A549 (cell line): ENCODE results near the gene FBLIM1. TPM values are rescaled to one million over a fixed set of nuclear protein-coding genes. Genes with fewer than 3 reads are reported as not detected.
A peak's percentile ranks its signal among the peaks of the same experiment; 100 is the strongest.

Experiments used
- ATAC-seq, 2 experiments: fragments of 200-7000 bp in 1 of 2; fragments of >200 bp in 1 of 2; cut with Nextera tagmentation in 1 of 2; cut with Tn5 transposase in 1 of 2; 3 replicates each; pipeline versions ENCODE4 v1.8.0 to v1.9.1; 2018 to 2020; ENCODE audit warnings: mild to moderate bottlenecking in 1 of 2, moderate library complexity in 1 of 2
- CTCF ChIA-PET: fragments of 300-600 bp; sonication (Branson Sonifier 250); formaldehyde crosslinking; extraction: SDS; loops from one replicate; lab custom pipeline; 2021; ENCODE audit warnings: antibody characterized with exemption, inconsistent platforms; lab: Yijun Ruan, JAX
- POLR2A ChIA-PET: fragments of 350-600 bp; formaldehyde crosslinking; extraction: SDS; loops from one replicate; lab custom pipeline; 2021; ENCODE audit warnings: antibody characterized with exemption, inconsistent platforms; lab: Yijun Ruan, JAX
- DNase-seq, 2 experiments: peaks; one replicate each; pipeline versions ENCODE4 v3.0.0 to v3.0.0-alpha.2; 2011 to 2016; ENCODE audit warnings: low read depth in 1 of 2, low spot score in 1 of 2
- FAIRE-seq: peaks from 2 replicates; lab custom pipeline; 2011; peaks lifted over from hg19 to GRCh38; lab: Jason Lieb, UNC
- H3K27ac ChIP-seq, 2 experiments: fragments of >200 bp; sonication (Bioruptor Twin); formaldehyde crosslinking; 3 replicates each; pipeline ENCODE4 v1.5.1; 2016 to 2017
- H3K4me1 ChIP-seq: fragments of >200 bp; sonication (Bioruptor Twin); formaldehyde crosslinking; 3 replicates; pipeline ENCODE4 v1.6.1; 2016
- H3K4me2 ChIP-seq: fragments of >200 bp; sonication (Bioruptor Twin); formaldehyde crosslinking; 3 replicates; pipeline ENCODE4 v1.6.1; 2016
- H3K4me3 ChIP-seq: fragments of >200 bp; sonication (Bioruptor Twin); formaldehyde crosslinking; 3 replicates; pipeline ENCODE4 v1.5.1; 2016
- H3K9me3 ChIP-seq: fragments of >200 bp; sonication (Bioruptor Twin); formaldehyde crosslinking; 3 replicates; pipeline ENCODE4 v1.6.1; 2016
- ATOH8 ChIP-seq: fragments of 250-450 bp; sonication (Bioruptor Pico); IDR thresholded peaks from 2 replicates; pipeline ENCODE4 v1.5.0; 2020; ENCODE audit warnings: low read depth, mild to moderate bottlenecking, moderate library complexity
- BCL3 ChIP-seq: fragments of >200 bp; sonication (Bioruptor Twin); formaldehyde crosslinking; IDR thresholded peaks from 3 replicates; pipeline ENCODE4 v1.6.1; 2016
- BHLHE40 ChIP-seq: IDR thresholded peaks from 2 replicates; pipeline ENCODE4 v1.6.1; 2012; ENCODE audit warnings: low read depth, low read length, inconsistent platforms
- CBX2 ChIP-seq: fragments of 200-600 bp; sonication (generic); IDR thresholded peaks from 2 replicates; pipeline ENCODE4 v1.6.1; 2016; ENCODE audit warnings: low read depth, mild to moderate bottlenecking, borderline replicate concordance
- CEBPB ChIP-seq, 2 experiments: fragments of >200 bp in 1 of 2; sonication (Bioruptor Twin) in 1 of 2; formaldehyde crosslinking in 1 of 2; IDR thresholded peaks; 2 replicates each; pipeline ENCODE4 v1.6.1; 2012 to 2016
- CTCF ChIP-seq: fragments of >200 bp; sonication (Bioruptor Twin); formaldehyde crosslinking; IDR thresholded peaks from 3 replicates; pipeline ENCODE4 v1.5.1; 2016
- ESRRA ChIP-seq: fragments of 150-350 bp; IDR thresholded peaks from 2 replicates; pipeline ENCODE4 v1.6.1; 2014; ENCODE audit warnings: mild to moderate bottlenecking, low read length, borderline replicate concordance
- FOSL2 ChIP-seq, 2 experiments: fragments of 450-650 bp in 1 of 2; fragments of >200 bp in 1 of 2; sonication (Bioruptor Twin) in 1 of 2; formaldehyde crosslinking; IDR thresholded peaks; 2 replicates each; pipeline versions ENCODE4 v1.5.0 to v1.6.1; 2016 to 2020; ENCODE audit warnings: mild to moderate bottlenecking in 1 of 2, moderate library complexity in 1 of 2
- GATA3 ChIP-seq: IDR thresholded peaks from 2 replicates; pipeline ENCODE4 v1.6.1; 2012; ENCODE audit warnings: borderline replicate concordance
- HDAC2 ChIP-seq: fragments of 200-600 bp; sonication (generic); IDR thresholded peaks from 2 replicates; pipeline ENCODE4 v1.6.1; 2016
- HES2 ChIP-seq: fragments of >200 bp; sonication (Bioruptor Twin); formaldehyde crosslinking; IDR thresholded peaks from 2 replicates; pipeline ENCODE4 v1.6.1; 2016
- HEYL ChIP-seq: fragments of 250-450 bp; sonication (Bioruptor Pico); IDR thresholded peaks from 2 replicates; pipeline ENCODE4 v1.8.0; 2021; ENCODE audit warnings: mild to moderate bottlenecking, moderate library complexity
- HOXB13 ChIP-seq: fragments of 250-450 bp; sonication (Bioruptor Pico); IDR thresholded peaks from 2 replicates; pipeline ENCODE4 v1.5.0; 2020; ENCODE audit warnings: low read depth, mild to moderate bottlenecking, moderate library complexity
- JUN ChIP-seq, 2 experiments: fragments of >200 bp; sonication (Bioruptor Twin); formaldehyde crosslinking; IDR thresholded peaks; 2 replicates in 1 of 2; 3 replicates in 1 of 2; pipeline ENCODE4 v1.6.1; 2016 to 2017
- KDM1A ChIP-seq: fragments of 200-600 bp; sonication (generic); IDR thresholded peaks from 2 replicates; pipeline ENCODE4 v1.6.1; 2016; ENCODE audit warnings: low read depth, mild to moderate bottlenecking
- MAX ChIP-seq: IDR thresholded peaks from 2 replicates; pipeline ENCODE4 v1.6.1; 2012
- MAZ ChIP-seq: fragments of 150-350 bp; IDR thresholded peaks from 2 replicates; pipeline ENCODE4 v1.6.1; 2014; ENCODE audit warnings: antibody characterized with exemption, low read depth, low read length, borderline replicate concordance
- MYC ChIP-seq: IDR thresholded peaks from 2 replicates; pipeline ENCODE4 v1.6.1; 2012; ENCODE audit warnings: mild to moderate bottlenecking, inconsistent platforms, low read length, improper control_type of control experiment, borderline replicate concordance
- NR3C1 ChIP-seq: fragments of >200 bp; sonication (Bioruptor Twin); formaldehyde crosslinking; IDR thresholded peaks from 3 replicates; pipeline ENCODE4 v1.6.1; 2017
- PHF8 ChIP-seq: fragments of 200-600 bp; sonication (generic); IDR thresholded peaks from 2 replicates; pipeline ENCODE4 v1.6.1; 2016; ENCODE audit warnings: low read depth, mild to moderate bottlenecking, antibody characterized with exemption, moderate library complexity, borderline replicate concordance
- POLR2A ChIP-seq: IDR thresholded peaks from 2 replicates; pipeline ENCODE4 v1.6.1; 2012; ENCODE audit warnings: mild to moderate bottlenecking, low read length
- RARB ChIP-seq: fragments of 250-450 bp; sonication (Bioruptor Pico); IDR thresholded peaks from 2 replicates; pipeline ENCODE4 v1.8.0; 2021; ENCODE audit warnings: mild to moderate bottlenecking, moderate library complexity
- SMC3 ChIP-seq: fragments of >200 bp; sonication (Bioruptor Twin); formaldehyde crosslinking; IDR thresholded peaks from 3 replicates; pipeline ENCODE4 v1.6.1; 2018; ENCODE audit warnings: inconsistent platforms
- SREBF2 ChIP-seq: fragments of 450-650 bp; IDR thresholded peaks from 2 replicates; pipeline ENCODE4 v1.6.1; 2014; ENCODE audit warnings: mild to moderate bottlenecking, moderate library complexity
- ZC3H11A ChIP-seq: fragments of 450-650 bp; IDR thresholded peaks from 2 replicates; pipeline ENCODE4 v1.6.1; 2014; ENCODE audit warnings: antibody characterized with exemption, mild to moderate bottlenecking
- ZFP36 ChIP-seq: fragments of 450-650 bp; IDR thresholded peaks from 2 replicates; pipeline ENCODE4 v1.6.1; 2014; ENCODE audit warnings: borderline replicate concordance; ENCODE audit not compliant: partially characterized antibody
- WGBS: methylation state at CpG from one replicate; pipeline ENCODE4 v1.1.6; 2017; ENCODE audit errors: missing lambda C conversion rate; 5-methylcytosine and 5-hydroxymethylcytosine counted together
- polyA plus RNA-seq, 4 experiments: library from polyadenylated mRNA; depleted of rRNA in 3 of 4; stranded (reverse); fragments of >200 nt; fragmentation: RNase III in 1 of 4; extraction: RNeasy Plus Mini Kit Qiagen cat#74134 plus additional on column Dnase treatment in 1 of 4; gene quantifications; 2 replicates in 3 of 4; 3 replicates in 1 of 4; pipeline ENCODE4 v1.2.3, GENCODE V29; 2011 to 2017

The FBLIM1 gene
- polyA plus RNA-seq, 2 of the 4 experiments (the other 2 are of a cell fraction): 24.6 to 38.1 TPM

- H3K27ac ChIP-seq: peak overlapping the region; percentile 98 to 100
- H3K4me1 ChIP-seq: peaks cover 20% of the 10 kb centered on the region
- no peaks in the 10 kb centered on the region for H3K9me3 ChIP-seq
- WGBS: 0% methylated on average over 20 of the region's 24 CpGs
- peak overlapping the region; percentile 89 for H3K4me2 ChIP-seq
- FAIRE-seq (no peak), DNase-seq (peak in 1 of 2 experiments; percentile 78), ATAC-seq (peak in 1 of 2 experiments; percentile 33; a peak in 3 of 6 replicates)
- POLR2A ChIA-PET: interaction anchor here (0.6 to 5.4 kb wide), 17 partner anchors 9 to 288 kb away, joined by 3 to 98 read pairs (median 5); partner anchors contain the start of gene SPEN
- H3K4me3 ChIP-seq: peak overlapping the region; percentile 77
- CTCF ChIA-PET: interaction anchor here (0.6 to 3.9 kb wide), 10 partner anchors 10 to 41 kb away, joined by 3 to 17 read pairs (median 5); partner anchors contain the start of gene SPEN
- TF ChIP-seq MAZ (no peak), ESRRA (no peak), GATA3 (no peak), HEYL (no peak), ZFP36 (no peak), CBX2 (no peak), KDM1A (no peak), HES2 (no peak), MYC (peak; percentile 17; the same call in 1 of the 2 replicates), FOSL2 (IDR thresholded peaks at IDR 0.05) (no peak), FOSL2 (CRISPR knock-in tag; IDR thresholded peaks at IDR 0.05) (peak; percentile 72), PHF8 (no peak), SMC3 (no peak), NR3C1 (no peak), HOXB13 (no peak), CTCF (no peak), SREBF2 (no peak), JUN (IDR thresholded peaks at IDR 0.05) (peak in 1 of 2 experiments; percentile 29; a peak in 1 of 5 replicates), POLR2A (peak; percentile 25), RARB (CRISPR knock-in tag) (no peak), CEBPB (IDR thresholded peaks at IDR 0.05) (no peak), BCL3 (0 out of 3 replicates have a peak, but pooled peaks have one; percentile 16), BHLHE40 (no peak), ZC3H11A (no peak), MAX (peak; percentile 62), HDAC2 (no peak)
Observed at GRCh38 chr1:15833069-15833679, 74.6 kb downstream of the FBLIM1 start.

- WGBS: 1% methylated on average over 10 of the region's 10 CpGs
- Histone ChIP-seq H3K4me2 (peak overlapping the region; percentile 89), H3K4me3 (peak overlapping the region; percentile 77), H3K27ac (peak overlapping the region; percentile 98 to 100), H3K9me3 (no peaks in the 10 kb centered on the region), H3K4me1 (peaks cover 20% of the 10 kb centered on the region)
- POLR2A ChIA-PET: interaction anchor here (0.6 to 5.4 kb wide), 13 partner anchors 8 to 138 kb away, joined by 3 to 98 read pairs (median 4); partner anchors contain the start of gene SPEN
- CTCF ChIA-PET: interaction anchor here (0.7 to 3.9 kb wide), 7 partner anchors 14 to 104 kb away, joined by 3 to 17 read pairs (median 6); partner anchors contain the start of gene SPEN
- TF ChIP-seq BHLHE40 (no peak), ATOH8 (CRISPR knock-in tag) (no peak), BCL3 (0 out of 3 replicates have a peak, but pooled peaks have one; percentile 1)
- ATAC-seq: no peak
- no peak for FAIRE-seq
- DNase-seq: no peak
Observed at GRCh38 chr1:15833842-15834405, 75.3 kb downstream of the FBLIM1 start.
